Lower leg skin (tissue), 3 donors: ENCODE measurements around the gene TYMP.

Experiments used
- CTCF ChIP-seq, 3 donors: fragments of 450-650 bp; IDR thresholded peaks; one replicate each; pipeline ENCODE4 v1.5.1; 2016; ENCODE audit warnings: antibody characterized with exemption in 3 of 3, mild to moderate bottlenecking in 3 of 3, moderate library complexity in 2 of 3
- POLR2A ChIP-seq, 2 donors: fragments of 450-650 bp; IDR thresholded peaks; one replicate each; pipeline ENCODE4 v1.6.1; 2016 to 2017; ENCODE audit warnings: antibody characterized with exemption in 2 of 2, mild to moderate bottlenecking in 1 of 2, moderate library complexity in 1 of 2

- TF ChIP-seq POLR2A (IDR thresholded peaks at IDR 0.05) (no peak), CTCF (IDR thresholded peaks at IDR 0.05) (no peak)
Measured at GRCh38 chr22:50521710-50522109, 8.1 kb downstream of the TYMP start.
